Neuronal stem cell (in vitro differentiated cells): ENCODE results near the gene VIT.

ENCODE experiments used
- DNase-seq: peaks from one replicate; pipeline ENCODE4 v3.0.0-alpha.2; 2013; ENCODE audit warnings: low spot score
- H2AFZ ChIP-seq: one replicate; pipeline ENCODE4 v1.6.1; 2013; ENCODE audit warnings: mild to moderate bottlenecking, low read length, inconsistent platforms
- H2AK5ac ChIP-seq: 2 replicates; pipeline ENCODE4 v1.6.1; 2013; ENCODE audit warnings: low read depth, mild to moderate bottlenecking, inconsistent platforms, low read length, moderate library complexity, mixed read lengths
- H2BK120ac ChIP-seq: 2 replicates; pipeline ENCODE4 v1.6.1; 2013; ENCODE audit warnings: low read depth, mild to moderate bottlenecking, inconsistent platforms, low read length, moderate library complexity, mixed read lengths
- H2BK12ac ChIP-seq: one replicate; pipeline ENCODE4 v1.6.1; 2013; ENCODE audit warnings: low read length, inconsistent platforms
- H2BK15ac ChIP-seq: 2 replicates; pipeline ENCODE4 v1.6.1; 2013; ENCODE audit warnings: mild to moderate bottlenecking, low read length, inconsistent platforms, mixed read lengths
- H2BK5ac ChIP-seq: one replicate; pipeline ENCODE4 v1.6.1; 2013; ENCODE audit warnings: inconsistent platforms, mild to moderate bottlenecking, low read length, moderate library complexity
- H3K14ac ChIP-seq: one replicate; pipeline ENCODE4 v1.6.1; 2013; ENCODE audit warnings: low read length, inconsistent platforms
- H3K18ac ChIP-seq: 2 replicates; pipeline ENCODE4 v1.6.1; 2013; ENCODE audit warnings: low read length, inconsistent platforms
- H3K23ac ChIP-seq: 2 replicates; pipeline ENCODE4 v1.6.1; 2013; ENCODE audit warnings: low read depth, mild to moderate bottlenecking, mixed read lengths, low read length, inconsistent platforms; ENCODE audit not compliant: poor library complexity
- H3K27ac ChIP-seq: replicated peaks from 3 replicates; pipeline ENCODE4 v1.5.1; 2013; ENCODE audit warnings: low read length, inconsistent platforms
- H3K27me3 ChIP-seq, 3 experiments: 2 replicates each; pipeline ENCODE4 v1.6.1; 2013; ENCODE audit warnings: low read length in 3 of 3, mild to moderate bottlenecking in 2 of 3, inconsistent platforms in 1 of 3, low read depth in 1 of 3, mixed read lengths in 1 of 3, moderate library complexity in 1 of 3; ENCODE audit not compliant: control insufficient read depth in 3 of 3, insufficient read depth in 3 of 3
- H3K36me3 ChIP-seq, 2 donors: replicated peaks in 1 of 2; 2 replicates each; pipeline ENCODE4 v1.6.1; 2013; ENCODE audit warnings: low read length in 2 of 2; ENCODE audit not compliant: control insufficient read depth in 2 of 2, insufficient read depth in 2 of 2
- H3K4ac ChIP-seq: 2 replicates; pipeline ENCODE4 v1.6.1; 2013; ENCODE audit warnings: inconsistent platforms, mild to moderate bottlenecking, low read length, moderate library complexity
- H3K4me1 ChIP-seq, 2 donors: 1 replicate in 1 of 2; 2 replicates in 1 of 2; pipeline ENCODE4 v1.6.1; 2013; ENCODE audit warnings: low read length in 2 of 2, low read depth in 1 of 2; ENCODE audit not compliant: control insufficient read depth in 2 of 2, insufficient read depth in 1 of 2
- H3K4me2 ChIP-seq: one replicate; pipeline ENCODE4 v1.6.1; 2013; ENCODE audit warnings: mild to moderate bottlenecking, low read length, inconsistent platforms; ENCODE audit not compliant: insufficient read depth, poor library complexity, severe bottlenecking
- H3K4me3 ChIP-seq, 2 donors: 2 replicates each; pipeline ENCODE4 v1.5.1; 2013; ENCODE audit warnings: low read length in 2 of 2, mild to moderate bottlenecking in 2 of 2, inconsistent platforms in 1 of 2, moderate library complexity in 1 of 2
- H3K79me1 ChIP-seq: one replicate; pipeline ENCODE4 v1.6.1; 2013; ENCODE audit warnings: low read depth, mild to moderate bottlenecking, inconsistent platforms, low read length, moderate library complexity
- H3K9ac ChIP-seq: one replicate; pipeline ENCODE4 v1.6.1; 2013; ENCODE audit warnings: mild to moderate bottlenecking, low read depth, low read length, inconsistent platforms; ENCODE audit not compliant: poor library complexity
- H3K9me3 ChIP-seq, 2 donors: replicated peaks in 1 of 2; 2 replicates each; pipeline versions ENCODE3 to v1.6.1; 2013; ENCODE audit warnings: low read length in 2 of 2, mild to moderate bottlenecking in 2 of 2, inconsistent platforms in 1 of 2, low read depth in 1 of 2, mixed read lengths in 1 of 2, moderate library complexity in 1 of 2; ENCODE audit not compliant: control insufficient read depth in 2 of 2, insufficient read depth in 1 of 2
- H4K8ac ChIP-seq: one replicate; pipeline ENCODE4 v1.6.1; 2013; ENCODE audit warnings: low read depth, mild to moderate bottlenecking, inconsistent platforms, low read length, moderate library complexity
- H4K91ac ChIP-seq: one replicate; pipeline ENCODE4 v1.6.1; 2013; ENCODE audit warnings: low read length, low read depth, mild to moderate bottlenecking, inconsistent platforms; ENCODE audit not compliant: poor library complexity
- WGBS, 2 donors: extraction: QIAGEN DNeasy Blood & Tissue Kit; methylation state at CpG; one replicate each; pipeline ENCODE4 v1.1.7; 2013; ENCODE audit warnings: missing lambda C conversion rate in 2 of 2, mixed read lengths in 1 of 2; ENCODE audit not compliant: insufficient read length in 2 of 2, insufficient replicate concordance in 1 of 2; ENCODE audit errors: extremely low coverage in 2 of 2; 5-methylcytosine and 5-hydroxymethylcytosine counted together

Gene VIT

GRCh38 chr2:36729067-36729466 lies 32.6 kb downstream of the VIT start:
- DNase-seq: no peak
- no peak overlapping the region for H3K4me2 ChIP-seq
- 100% methylated on average over 1 of the region's 4 CpGs; no CpG with 5 or more reads in 1 of the 2 donors for WGBS, 2 donors
- H3K27me3 ChIP-seq: no peaks in the 10 kb centered on the region
- peaks cover 0 to 1% of the 10 kb centered on the region in 2 donors for H3K4me1 ChIP-seq
- H3K4ac ChIP-seq: no peak overlapping the region
- H2BK5ac ChIP-seq: no peak overlapping the region
- H2BK120ac ChIP-seq: no peak overlapping the region
- no peaks in the 10 kb centered on the region for H3K36me3 ChIP-seq
- peaks cover 0 to 2% of the 10 kb centered on the region in 2 donors for H3K9me3 ChIP-seq
- no peak overlapping the region for H3K18ac ChIP-seq
- H2AFZ ChIP-seq: no peak overlapping the region
- no peak overlapping the region for H3K14ac ChIP-seq
- no peak overlapping the region for H3K9ac ChIP-seq
- H2AK5ac ChIP-seq: no peak overlapping the region
- no peaks in the 10 kb centered on the region for H3K79me1 ChIP-seq
- no peak overlapping the region for H3K27ac ChIP-seq
- H3K23ac ChIP-seq: no peak overlapping the region
- H2BK15ac ChIP-seq: no peak overlapping the region
- H3K4me3 ChIP-seq: no peak overlapping the region
- no peak overlapping the region for H4K91ac ChIP-seq
- no peak overlapping the region for H4K8ac ChIP-seq
- H2BK12ac ChIP-seq: no peak overlapping the region

GRCh38 chr2:36731941-36732672 lies 35.6 kb downstream of the VIT start:
- Histone ChIP-seq H3K4me2 (no peak overlapping the region), H3K27me3 (no peaks in the 10 kb centered on the region), H3K4me1 (peaks cover 0 to 2% of the 10 kb centered on the region in 2 donors), H3K27ac (no peak overlapping the region), H2BK120ac (no peak overlapping the region), H3K18ac (no peak overlapping the region), H3K23ac (no peak overlapping the region), H4K91ac (no peak overlapping the region), H2BK12ac (no peak overlapping the region), H3K79me1 (no peaks in the 10 kb centered on the region), H2BK15ac (no peak overlapping the region), H3K4me3 (no peak overlapping the region), H3K4ac (no peak overlapping the region), H3K9ac (no peak overlapping the region), H2AK5ac (no peak overlapping the region), H3K14ac (no peak overlapping the region), H2AFZ (no peak overlapping the region), H2BK5ac (no peak overlapping the region), H3K36me3 (no peaks in the 10 kb centered on the region), H3K9me3 (peaks cover 0 to 2% of the 10 kb centered on the region in 2 donors), H4K8ac (no peak overlapping the region)
- WGBS, 2 donors: no CpG with 5 or more reads among the region's 5 CpGs
- no peak for DNase-seq

- no peak overlapping the region for H4K91ac ChIP-seq
- no peaks in the 10 kb centered on the region for H3K79me1 ChIP-seq
- H2AK5ac ChIP-seq: no peak overlapping the region
- no peak overlapping the region for H2BK5ac ChIP-seq
- H2AFZ ChIP-seq: no peak overlapping the region
- no peak overlapping the region for H2BK15ac ChIP-seq
- no peak overlapping the region for H4K8ac ChIP-seq
- H3K4me3 ChIP-seq: no peak overlapping the region
- H2BK12ac ChIP-seq: no peak overlapping the region
- H3K4me1 ChIP-seq: peaks cover 0 to 3% of the 10 kb centered on the region in 2 donors
- no peak overlapping the region for H3K4ac ChIP-seq
- no peaks in the 10 kb centered on the region for H3K36me3 ChIP-seq
- no peak overlapping the region for H3K14ac ChIP-seq
- no peak for DNase-seq
- H3K27me3 ChIP-seq: no peaks in the 10 kb centered on the region
- H3K9me3 ChIP-seq: peaks cover 0 to 2% of the 10 kb centered on the region in 2 donors
- no peak overlapping the region for H3K18ac ChIP-seq
- no peak overlapping the region for H3K23ac ChIP-seq
- H3K4me2 ChIP-seq: no peak overlapping the region
- no peak overlapping the region for H3K9ac ChIP-seq
- no CpG with 5 or more reads among the region's 3 CpGs for WGBS, 2 donors
- no peak overlapping the region for H3K27ac ChIP-seq
- H2BK120ac ChIP-seq: no peak overlapping the region
Observed at GRCh38 chr2:36732673-36733036, 36.1 kb downstream of the VIT start.

GRCh38 chr2:36733215-36733614 lies 36.7 kb downstream of the VIT start:
- no peaks in the 10 kb centered on the region for H3K27me3 ChIP-seq
- H3K4ac ChIP-seq: no peak overlapping the region
- DNase-seq: no peak
- H2AFZ ChIP-seq: no peak overlapping the region
- H2BK120ac ChIP-seq: no peak overlapping the region
- H2BK15ac ChIP-seq: no peak overlapping the region
- no peak overlapping the region for H3K4me3 ChIP-seq
- no peak overlapping the region for H3K23ac ChIP-seq
- H4K8ac ChIP-seq: no peak overlapping the region
- H3K4me2 ChIP-seq: no peak overlapping the region
- H3K9me3 ChIP-seq: peaks cover 0 to 2% of the 10 kb centered on the region in 2 donors
- no peak overlapping the region for H2AK5ac ChIP-seq
- H3K9ac ChIP-seq: no peak overlapping the region
- H3K36me3 ChIP-seq: no peaks in the 10 kb centered on the region
- no peaks in the 10 kb centered on the region for H3K79me1 ChIP-seq
- H3K27ac ChIP-seq: no peak overlapping the region
- no peak overlapping the region for H3K18ac ChIP-seq
- peaks cover 0 to 3% of the 10 kb centered on the region in 2 donors for H3K4me1 ChIP-seq
- H2BK12ac ChIP-seq: no peak overlapping the region
- H3K14ac ChIP-seq: no peak overlapping the region
- H4K91ac ChIP-seq: no peak overlapping the region
- H2BK5ac ChIP-seq: no peak overlapping the region
- no CpG with 5 or more reads among the region's 3 CpGs for WGBS, 2 donors
